Adrenal gland (tissue), 12 donors: ENCODE results near the gene OR10H2. TPM values are rescaled to one million over a fixed set of nuclear protein-coding genes. Genes with fewer than 3 reads are reported as not detected.

ENCODE experiments used
- DNase-seq, 7 donors: peaks; one replicate each; pipeline ENCODE4 v3.0.0-alpha.2; 2019 to 2020
- H3K27ac ChIP-seq, 5 donors: fragments of 200-600 bp; sonication (generic) in 4 of 5; 1 replicate in 3 of 5; 2 replicates in 2 of 5; pipeline versions ENCODE4 v1.5.1 to v1.8.0; 2016 to 2020; ENCODE audit warnings: mild to moderate bottlenecking in 1 of 5
- H3K27me3 ChIP-seq: fragments of 200-600 bp; 2 replicates; pipeline ENCODE4 v1.8.0; 2021
- H3K36me3 ChIP-seq, 2 donors: fragments of 200-600 bp; replicated peaks in 1 of 2; 1 replicate in 1 of 2; 2 replicates in 1 of 2; pipeline versions ENCODE4 v1.5.1 to v1.8.0; 2018 to 2022
- H3K4me1 ChIP-seq, 2 donors: fragments of 200-600 bp; replicated peaks in 1 of 2; 1 replicate in 1 of 2; 2 replicates in 1 of 2; pipeline versions ENCODE4 v1.5.1 to v1.8.0; 2018 to 2021
- H3K4me3 ChIP-seq, 4 donors: fragments of 200-600 bp; sonication (generic) in 3 of 4; one replicate each; pipeline ENCODE4 v1.5.1; 2016 to 2018
- H3K9me3 ChIP-seq, 3 donors: fragments of 200-600 bp; sonication (generic) in 1 of 3; replicated peaks in 1 of 3; 1 replicate in 2 of 3; 2 replicates in 1 of 3; pipeline versions ENCODE4 v1.5.1 to v1.8.0; 2016 to 2021
- CTCF ChIP-seq, 6 experiments: fragments of 450-650 bp in 4 of 6; fragments of 200-600 bp in 2 of 6; sonication (generic) in 1 of 6; IDR thresholded peaks; 1 replicate in 5 of 6; 2 replicates in 1 of 6; pipeline versions ENCODE4 v1.5.1 to v1.8.0; 2016 to 2021; ENCODE audit warnings: antibody characterized with exemption in 6 of 6, mild to moderate bottlenecking in 2 of 6, moderate library complexity in 1 of 6
- POLR2A ChIP-seq, 2 donors: fragments of 450-650 bp; IDR thresholded peaks; one replicate each; pipeline ENCODE4 v1.6.1; 2017; ENCODE audit warnings: antibody characterized with exemption in 2 of 2, mild to moderate bottlenecking in 2 of 2, moderate library complexity in 1 of 2
- WGBS, 4 donors: extraction: QIAGEN DNeasy Blood & Tissue Kit in 2 of 4; methylation state at CpG; one replicate each; pipeline versions ENCODE4 v1.1.5 to v1.1.7; 2013 to 2017; 5-methylcytosine and 5-hydroxymethylcytosine counted together
- intact Hi-C, 2 donors: fragments of 100-400 bp; cut with DNase I; formaldehyde crosslinking; loops; one replicate each; pipeline versions ENCODE4 v1.14.1 to v1.15.0; 2022 to 2023
- polyA plus RNA-seq, 3 donors: library from polyadenylated mRNA; stranded (reverse); fragments of 200-250 nt in 2 of 3; fragments of 350-450 nt in 1 of 3; fragmentation: Illumina TruSeq in 1 of 3; extraction: RNeasy Lipid Tissue Mini Kit (QIAGEN cat#74804) in 1 of 3; gene quantifications; one replicate each; pipeline ENCODE4 v1.2.3, GENCODE V29; 2013 to 2014
- total RNA-seq, 9 donors: library from RNA; depleted of rRNA in 4 of 9; stranded (reverse); fragments of >200 nt in 4 of 9; fragments of 120-200 nt in 1 of 9; fragmentation: NEBNext Ultra II Directional in 1 of 9; extraction: Animal tissue kit (Norgen Biotek cat#: 25700) in 1 of 9; gene quantifications; one replicate each; pipeline versions ENCODE4 v1.1.0 to v1.2.4, GENCODE V29; 2013 to 2023
- donor health status: healthy with polysubstance abuse.
- donor health status: Bipolar disorder and iron deficiency.
- donor health status: DM: yes; HTN: yes; CAD: no.
- donor health status: DM: no; HTN: no; CAD: no.
- donor health status: DM: no; HTN: no; CAD: no.
- donor health status: DM: yes; HTN: yes; CAD: no.

The OR10H2 gene
- total and polyA plus RNA-seq, 12 donors, result not detected

- Histone ChIP-seq H3K4me3 (no peak overlapping the region), H3K27me3 (no peaks in the 10 kb centered on the region), H3K36me3 (no peaks in the 10 kb centered on the region), H3K9me3 (no peaks in the 10 kb centered on the region), H3K4me1 (no peaks in the 10 kb centered on the region), H3K27ac (no peak overlapping the region)
- no peak for DNase-seq
- intact Hi-C loops, result no loop called here
- WGBS, 4 donors, result 66 to 82% (median 76%) methylated on average over 10 of the region's 10 CpGs
- TF ChIP-seq POLR2A (IDR thresholded peaks at IDR 0.05), result no peak
- TF ChIP-seq CTCF (IDR thresholded peaks at IDR 0.05), result no peak
Measured at GRCh38 chr19:15683411-15683810, 44.4 kb upstream of the OR10H2 start.

GRCh38 chr19:15684828-15685227 lies 43.0 kb upstream of the OR10H2 start:
- Histone ChIP-seq H3K4me3 (no peak overlapping the region), H3K9me3 (no peaks in the 10 kb centered on the region), H3K27me3 (no peaks in the 10 kb centered on the region), H3K36me3 (no peaks in the 10 kb centered on the region), H3K27ac (no peak overlapping the region), H3K4me1 (no peaks in the 10 kb centered on the region)
- intact Hi-C loops, result no loop called here
- no peak for TF ChIP-seq POLR2A (IDR thresholded peaks at IDR 0.05)
- TF ChIP-seq CTCF (IDR thresholded peaks at IDR 0.05), result no peak
- 29 to 35% (median 32%) methylated on average over 7 to 9 of the region's 9 CpGs for WGBS, 4 donors
- DNase-seq, result no peak

- intact Hi-C loops, result no loop called here
- 59 to 70% (median 68%) methylated on average over 10 to 19 of the region's 19 CpGs for WGBS, 4 donors
- no peak for DNase-seq
Measured at GRCh38 chr19:15696654-15697194, 31.1 kb upstream of the OR10H2 start.

GRCh38 chr19:15701757-15702533 lies 25.9 kb upstream of the OR10H2 start:
- 41 to 68% (median 61%) methylated on average over 3 to 4 of the region's 4 CpGs for WGBS, 4 donors
- intact Hi-C loops, result no loop called here
- no peak overlapping the region for H3K27ac ChIP-seq

More at GRCh38 chr19:15696654-15697194, 31.1 kb upstream of the OR10H2 start:
- no peak overlapping the region for H3K4me3 ChIP-seq
- no peaks in the 10 kb centered on the region for H3K4me1 ChIP-seq
- H3K9me3 ChIP-seq, result no peaks in the 10 kb centered on the region
- H3K36me3 ChIP-seq, result no peaks in the 10 kb centered on the region
- no peak for TF ChIP-seq CTCF (IDR thresholded peaks at IDR 0.05)
- TF ChIP-seq POLR2A (IDR thresholded peaks at IDR 0.05), result no peak
- no peaks in the 10 kb centered on the region for H3K27me3 ChIP-seq
- H3K27ac ChIP-seq, result no peak overlapping the region

More at GRCh38 chr19:15701757-15702533, 25.9 kb upstream of the OR10H2 start:
- no peaks in the 10 kb centered on the region for H3K9me3 ChIP-seq
- no peaks in the 10 kb centered on the region for H3K4me1 ChIP-seq
- H3K27me3 ChIP-seq, result no peaks in the 10 kb centered on the region
- no peak for DNase-seq
- H3K4me3 ChIP-seq, result no peak overlapping the region
- H3K36me3 ChIP-seq, result no peaks in the 10 kb centered on the region
- TF ChIP-seq CTCF (IDR thresholded peaks at IDR 0.05) (no peak), POLR2A (IDR thresholded peaks at IDR 0.05) (no peak)
